Superior temporal gyrus (tissue), 1 donor: ENCODE measurements around the gene PITPNC1.

Source experiments
- DNase-seq: peaks from one replicate; pipeline ENCODE4 v3.0.0-alpha.2; 2016; ENCODE audit errors: extremely low spot score

PITPNC1 gene

DNA sequence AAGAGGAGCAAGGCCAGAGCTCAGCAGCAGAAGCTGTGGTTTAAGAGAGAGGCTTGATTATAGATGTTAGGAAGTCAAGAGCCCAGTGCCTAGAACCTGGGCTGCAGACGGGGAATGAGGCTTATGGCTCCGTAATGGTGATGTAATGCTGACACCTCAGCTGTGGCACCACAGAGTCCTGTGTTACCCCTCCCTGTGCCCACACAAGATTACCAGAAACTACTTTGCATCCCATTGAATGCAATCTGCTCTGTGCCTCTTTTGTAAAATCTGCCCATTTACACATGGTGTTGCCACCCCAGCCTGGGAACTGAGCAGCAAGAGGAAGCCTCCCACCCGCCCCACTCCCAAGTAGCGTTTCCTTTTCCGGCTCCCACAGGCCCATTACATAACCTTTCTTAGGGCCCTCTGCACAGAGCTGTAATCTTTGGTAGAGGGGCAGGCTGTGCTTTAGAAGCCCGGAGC is 57.0 kb downstream of the PITPNC1 start:
- DNase-seq: no peak

GRCh38 chr17:67435122-67435521 is 58.0 kb downstream of the PITPNC1 start:
- DNase-seq: no peak

DNA sequence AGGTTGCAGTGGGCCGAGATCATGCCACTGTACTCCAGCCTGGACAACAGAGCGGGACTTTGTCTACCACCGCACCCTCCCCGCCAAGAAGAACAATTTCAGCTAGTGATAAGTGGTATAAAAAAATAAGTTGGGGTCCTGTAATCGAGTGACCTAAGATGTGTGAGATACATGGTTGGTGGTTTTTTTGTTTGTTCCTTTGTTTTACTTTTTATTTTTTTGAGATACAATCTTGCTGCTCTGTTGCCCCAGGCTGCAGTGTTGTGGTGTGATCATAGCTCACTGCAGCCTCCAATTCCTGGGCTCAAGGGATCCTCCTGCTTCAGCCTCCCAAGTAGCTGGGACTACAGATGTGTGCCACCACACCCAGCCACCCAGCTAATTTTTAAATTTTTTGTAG is 58.7 kb downstream of the PITPNC1 start:
- no peak for DNase-seq

DNA sequence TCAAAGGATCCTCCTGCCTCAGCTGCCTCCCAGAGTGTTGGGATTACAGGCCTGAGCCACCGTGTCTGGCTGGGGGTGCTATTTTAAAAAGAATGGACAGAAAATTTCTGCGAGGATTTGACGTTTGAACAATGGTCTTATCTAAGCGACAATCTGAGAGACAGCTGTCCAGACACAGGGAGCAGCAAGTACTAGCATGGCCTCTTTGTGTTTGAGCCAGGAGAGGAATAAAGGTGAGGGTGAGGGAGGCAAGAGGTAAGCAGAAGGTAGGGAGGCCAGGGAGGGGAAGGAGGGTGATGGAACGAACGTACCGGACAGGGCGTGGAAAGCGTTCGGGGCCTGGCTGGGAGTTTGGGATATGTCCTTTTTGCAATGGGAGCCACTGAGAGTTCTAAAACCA is 59.2 kb downstream of the PITPNC1 start:
- DNase-seq: no peak

- no peak for DNase-seq
Measured at GRCh38 chr17:67438667-67439066, 61.6 kb downstream of the PITPNC1 start.

DNA sequence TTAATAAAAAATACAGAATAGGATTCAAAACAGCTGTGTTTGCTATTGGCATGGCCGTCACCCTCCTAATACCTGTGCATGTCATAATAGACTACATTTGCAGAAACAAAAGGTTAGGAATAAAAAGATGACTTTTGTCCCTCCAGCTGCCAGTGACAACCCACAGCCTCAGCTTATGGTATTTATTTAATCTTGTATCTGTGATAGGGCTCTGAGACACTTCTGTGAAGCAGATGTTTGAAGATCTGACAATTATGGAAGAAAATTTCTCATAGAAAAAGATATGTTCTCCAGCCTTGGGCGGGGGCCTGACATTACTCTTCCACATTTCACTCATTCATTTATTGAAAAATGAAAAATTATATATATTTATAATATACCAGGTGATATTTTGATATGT is 62.2 kb downstream of the PITPNC1 start:
- no peak for DNase-seq

DNA sequence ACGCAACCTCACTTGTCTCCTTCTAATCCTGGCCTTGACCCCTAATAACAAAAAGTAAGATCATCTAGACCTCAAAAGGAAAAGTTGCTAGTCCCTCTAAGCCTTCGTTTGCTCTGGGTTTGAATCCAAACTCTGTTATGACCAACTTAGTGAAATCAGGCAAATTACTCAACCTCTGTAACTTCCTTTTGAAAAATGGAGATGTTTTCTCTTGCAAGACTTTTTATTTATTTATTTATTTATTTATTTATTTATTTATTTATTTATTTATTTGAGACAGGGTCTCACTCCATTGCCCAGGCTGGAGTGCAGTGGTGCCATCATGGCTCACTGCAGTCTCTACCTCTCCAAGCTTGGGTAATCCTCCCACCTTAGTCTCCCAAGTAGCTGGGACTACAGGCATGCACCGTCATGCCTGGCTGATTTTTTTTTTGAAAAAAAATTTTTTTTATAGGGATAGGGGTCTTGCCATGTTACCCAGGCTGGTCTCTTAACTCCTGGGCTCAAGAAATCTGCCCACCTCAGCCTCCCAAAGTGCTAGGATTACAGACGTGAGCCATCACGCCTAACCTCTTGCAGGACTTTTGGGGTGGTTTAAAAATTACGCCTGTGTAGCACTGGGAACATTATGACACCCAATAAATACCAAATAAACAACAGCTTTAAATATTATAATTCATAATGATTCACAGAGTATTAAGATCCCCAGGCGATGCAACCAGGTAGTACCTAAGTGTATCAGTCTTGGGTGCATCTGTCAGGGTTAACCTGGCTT is 63.4 kb downstream of the PITPNC1 start:
- no peak for DNase-seq

DNA sequence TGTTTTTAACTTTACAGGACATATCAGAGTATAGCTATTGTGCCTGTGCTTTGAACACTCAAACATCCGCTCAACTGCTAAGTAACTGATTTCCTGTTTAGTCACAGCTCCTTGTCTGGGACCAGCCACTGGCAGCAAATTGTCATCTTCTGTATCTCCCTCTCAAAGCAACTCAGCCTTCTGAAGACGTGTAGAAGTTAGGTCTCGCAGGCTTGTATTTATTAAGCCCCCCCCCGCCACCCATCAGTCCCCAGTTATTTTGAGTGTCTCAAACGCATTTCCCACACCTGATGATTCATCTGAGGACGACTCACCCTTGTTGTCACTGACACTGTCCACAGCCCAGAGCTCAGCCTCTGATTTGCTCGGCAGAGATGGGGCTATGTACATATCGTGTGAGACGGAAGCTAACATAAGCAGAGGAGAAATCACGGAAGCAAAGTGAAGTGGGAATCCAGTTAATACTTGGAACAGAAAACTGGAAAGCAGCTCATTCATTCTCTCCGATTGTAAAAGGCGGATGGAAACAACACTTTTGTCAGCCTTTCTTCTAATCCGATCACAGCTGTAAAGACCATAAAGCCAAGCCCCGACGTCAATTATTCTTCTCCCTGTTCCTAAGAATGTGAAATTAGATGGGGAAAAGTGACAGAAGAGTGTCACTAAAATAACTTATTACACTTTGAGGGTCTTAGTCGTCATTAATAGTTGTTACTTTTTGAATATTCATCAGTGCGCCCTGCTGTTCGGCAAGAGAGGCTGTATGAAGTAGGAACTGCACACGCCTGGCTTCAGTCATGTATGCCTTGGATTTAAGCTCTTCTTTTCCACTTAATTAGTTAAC is 64.2 kb downstream of the PITPNC1 start:
- DNase-seq: no peak

DNA sequence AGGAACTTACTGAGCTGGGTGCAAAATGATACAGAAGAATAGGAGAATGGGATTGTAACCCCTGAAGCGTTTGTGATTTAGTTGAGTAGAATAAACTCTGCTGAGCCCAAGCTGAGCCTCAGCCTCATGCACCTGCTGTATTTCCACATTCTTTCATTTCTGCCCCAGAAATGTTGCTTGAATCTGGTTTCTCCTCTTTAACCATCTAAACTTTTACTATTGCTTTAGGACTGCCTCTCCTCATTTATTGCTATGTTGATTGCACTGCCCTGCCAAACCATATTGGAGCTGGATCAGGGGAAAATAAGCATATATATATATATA is 64.8 kb downstream of the PITPNC1 start:
- DNase-seq: no peak

DNA sequence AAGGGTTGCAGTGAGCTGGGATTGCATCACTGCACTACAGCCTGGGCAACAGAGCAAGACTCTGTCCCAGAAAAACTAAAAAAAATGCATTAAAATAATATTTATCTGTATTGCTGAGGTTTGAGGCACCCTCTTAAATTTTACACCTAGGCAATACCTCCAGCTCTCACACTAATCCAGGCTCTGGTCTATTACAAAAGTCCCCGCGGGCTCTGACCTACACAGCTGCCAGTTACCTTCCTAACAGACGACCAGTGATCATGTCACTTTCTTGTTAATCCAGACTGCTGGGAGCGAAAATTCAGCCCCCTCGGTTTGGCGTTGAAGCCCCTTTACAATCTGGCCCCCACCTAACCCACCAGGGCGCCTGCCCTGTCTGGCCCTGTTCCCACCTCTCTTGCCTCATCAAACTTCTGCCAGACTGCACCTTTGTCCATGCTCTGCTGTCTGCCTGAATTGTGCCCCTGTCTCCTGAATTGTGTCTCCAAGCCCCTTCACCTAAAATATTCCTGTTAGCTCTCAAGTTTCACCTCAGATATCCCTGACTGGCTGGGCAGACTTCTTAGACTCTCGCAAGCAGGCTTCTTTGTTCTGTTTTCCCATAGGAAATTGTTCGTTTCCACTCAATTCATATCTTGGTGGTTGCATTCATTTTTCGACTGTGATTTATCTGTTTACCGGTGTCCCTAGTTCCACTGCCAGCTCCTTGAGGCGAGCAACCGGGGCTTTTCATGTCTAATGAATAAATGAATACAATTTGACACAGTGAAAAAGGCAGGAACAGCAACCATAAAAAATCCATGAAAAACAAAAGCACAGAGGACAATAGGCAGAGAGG is 65.9 kb downstream of the PITPNC1 start:
- no peak for DNase-seq

DNA sequence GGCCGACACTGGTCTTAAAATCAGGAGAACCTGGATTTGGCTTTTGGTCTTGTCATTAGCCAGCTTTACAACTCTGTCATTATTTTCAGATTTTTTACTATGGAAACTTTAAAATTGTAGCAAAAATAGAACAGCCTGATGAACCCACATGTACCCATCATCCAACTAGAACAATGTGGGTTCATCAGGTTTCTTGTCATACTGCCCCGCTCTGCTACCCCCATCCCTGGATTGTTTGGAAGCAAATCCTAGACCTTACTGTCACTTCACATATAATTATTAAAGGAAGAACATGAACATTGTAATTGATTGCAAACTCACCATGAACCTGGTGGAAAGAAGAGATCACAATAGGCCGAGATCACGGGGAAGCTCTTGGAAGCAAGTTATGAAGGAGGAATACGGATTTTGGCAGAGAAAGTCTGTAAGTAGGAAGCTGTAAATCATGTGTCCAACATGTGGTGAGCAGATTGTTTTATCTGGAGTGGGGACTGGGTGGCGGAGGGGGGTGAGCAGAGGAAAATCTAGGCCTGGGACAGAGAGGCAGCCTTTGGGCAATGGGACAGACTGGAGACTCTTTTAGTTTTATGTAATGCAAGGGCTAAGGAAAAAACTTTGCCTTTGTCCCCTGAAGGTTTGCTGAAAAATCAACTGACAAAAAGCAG is 67.0 kb downstream of the PITPNC1 start:
- no peak for DNase-seq

GRCh38 chr17:67448449-67448848 is 71.4 kb downstream of the PITPNC1 start:
- no peak for DNase-seq

GRCh38 chr17:67449065-67449464 is 72.0 kb downstream of the PITPNC1 start:
- no peak for DNase-seq

- DNase-seq: no peak
Measured at GRCh38 chr17:67449845-67450755, 73.0 kb downstream of the PITPNC1 start.

DNA sequence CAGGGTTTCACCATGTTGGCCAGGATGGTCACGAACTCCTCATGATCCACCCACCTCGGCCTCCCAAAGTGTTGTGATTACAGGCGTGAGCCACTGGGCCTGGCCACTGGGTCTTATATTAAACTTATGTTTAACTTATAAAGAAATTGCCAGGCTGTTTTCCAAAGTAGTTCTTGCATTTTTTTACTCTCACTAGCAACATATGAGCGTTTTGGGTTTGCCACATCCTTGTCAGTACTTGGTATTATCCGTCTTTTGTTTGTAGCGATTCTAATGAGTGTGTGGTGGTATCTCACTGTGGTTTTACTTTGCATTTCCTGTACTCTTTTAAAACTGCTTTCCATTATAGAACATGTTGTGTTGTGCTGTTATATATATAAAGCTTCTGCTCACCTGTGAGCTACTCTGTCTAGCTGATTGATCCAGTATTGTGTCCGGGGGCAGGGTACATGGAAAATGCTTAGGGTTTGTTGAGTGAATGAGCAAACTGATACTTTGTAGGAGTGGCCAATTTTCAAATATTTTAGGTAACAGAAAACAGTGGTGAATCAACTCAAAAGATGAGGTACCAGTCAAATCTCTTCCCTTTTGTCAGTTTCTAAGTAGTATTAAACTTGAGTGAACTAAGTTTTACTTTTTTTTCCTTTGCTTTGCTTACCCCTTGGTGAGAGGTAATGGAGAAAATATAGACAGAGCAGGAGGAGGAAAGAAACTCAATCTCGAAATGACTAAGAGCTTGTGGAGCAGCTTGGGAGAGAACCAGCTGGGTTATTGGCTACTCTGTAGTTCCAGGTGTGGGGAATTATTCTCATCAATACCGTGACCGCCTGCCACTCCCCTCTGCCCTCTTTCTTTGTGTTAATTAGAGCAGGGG is 75.8 kb downstream of the PITPNC1 start:
- DNase-seq: no peak

- DNase-seq: no peak
Measured at GRCh38 chr17:67456103-67456502, 79.0 kb downstream of the PITPNC1 start.

DNA sequence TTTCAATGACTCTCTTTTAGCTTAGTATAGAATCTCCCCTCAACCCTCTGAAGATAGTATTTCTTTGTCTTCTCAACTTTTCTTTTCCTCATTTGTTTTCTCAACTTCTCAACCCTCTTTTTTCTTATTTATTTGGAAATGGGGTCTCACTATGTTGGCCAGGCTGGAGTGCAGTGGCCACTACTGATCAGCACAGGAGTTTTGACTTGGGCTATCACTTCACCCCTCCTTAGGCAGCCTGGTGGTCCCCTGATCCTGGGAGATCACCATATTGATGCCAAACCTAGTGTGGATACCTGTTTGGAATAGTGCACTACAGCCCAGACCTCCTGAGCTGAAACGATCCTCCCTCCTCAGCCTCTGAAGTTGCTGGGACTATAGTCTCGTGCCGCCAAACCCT is 79.8 kb downstream of the PITPNC1 start:
- DNase-seq: no peak

GRCh38 chr17:67458203-67458602 is 81.1 kb downstream of the PITPNC1 start:
- no peak for DNase-seq

- no peak for DNase-seq
Measured at GRCh38 chr17:67459985-67460384, 82.9 kb downstream of the PITPNC1 start.
